HG02588 (cell line): ENCODE measurements around the gene SLC35F1.
"Not testable (repeated sequence)": the region's sequence is repeated elsewhere in the genome, so short reads cannot be mapped to it uniquely, and the experiment has no call there.

Experiments
- ATAC-seq: cut with Tn5 transposase; IDR thresholded peaks from one replicate; pipeline ENCODE4 v1.9.1; 2021; ENCODE audit warnings: mild to moderate bottlenecking, moderate library complexity; ENCODE audit not compliant: unreplicated experiment

SLC35F1 gene

DNA sequence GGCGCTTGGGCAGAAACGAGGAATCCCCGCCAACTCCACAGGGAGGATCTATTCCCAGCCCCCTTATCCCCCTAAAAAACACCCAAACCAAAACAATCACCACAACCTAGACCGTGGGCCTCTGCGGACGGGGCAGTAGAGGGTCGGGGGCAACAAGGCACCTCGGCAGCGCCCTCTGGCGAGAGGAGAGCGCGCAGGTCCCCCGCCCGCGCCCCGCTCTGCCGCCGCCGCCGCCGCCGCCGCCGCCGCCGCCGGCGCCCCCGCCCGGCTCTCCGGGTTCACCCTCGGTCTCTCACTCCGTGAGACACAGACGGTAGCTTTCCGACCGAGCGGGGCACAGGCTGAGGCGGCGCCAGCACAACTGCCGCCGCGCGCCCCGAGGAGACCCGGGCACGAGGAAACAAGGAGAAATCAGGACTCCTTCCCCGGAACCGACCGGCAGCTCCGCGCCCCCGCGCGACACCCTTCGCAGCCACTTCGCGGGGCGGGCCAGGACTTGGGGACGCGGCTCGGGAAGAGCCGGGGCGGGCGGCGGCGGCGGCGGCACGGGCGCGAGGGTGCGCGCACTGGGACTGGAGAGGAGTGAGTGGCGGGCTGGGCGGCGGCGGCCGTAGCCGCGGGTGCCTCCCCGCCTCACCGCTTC lies at the start of gene SLC35F1:
TSS of gene SLC35F1 (plus strand) at position 307 of the 643 bp plus-strand sequence.
- ATAC-seq: peak; percentile 56

DNA sequence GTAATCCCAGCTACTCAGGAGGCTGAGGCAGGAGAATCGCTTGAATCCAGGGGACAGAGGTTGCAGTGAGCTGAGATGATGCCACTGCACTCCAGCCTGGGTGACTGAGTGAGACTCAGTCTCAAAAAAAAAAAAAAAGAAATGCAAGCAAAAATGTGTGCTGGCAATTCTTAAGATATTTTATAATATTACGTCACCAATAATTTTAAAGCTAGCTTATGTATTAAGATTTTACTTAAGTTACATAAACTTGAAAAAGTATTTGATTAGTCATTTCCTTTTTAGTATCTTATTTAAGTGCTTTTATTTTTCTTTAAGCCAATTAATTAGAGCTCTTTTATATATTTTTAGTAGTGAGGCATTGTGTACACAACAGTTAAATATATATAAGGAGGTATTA lies 48.5 kb upstream of the SLC35F1 start:
- not testable (repeated sequence) for ATAC-seq

DNA sequence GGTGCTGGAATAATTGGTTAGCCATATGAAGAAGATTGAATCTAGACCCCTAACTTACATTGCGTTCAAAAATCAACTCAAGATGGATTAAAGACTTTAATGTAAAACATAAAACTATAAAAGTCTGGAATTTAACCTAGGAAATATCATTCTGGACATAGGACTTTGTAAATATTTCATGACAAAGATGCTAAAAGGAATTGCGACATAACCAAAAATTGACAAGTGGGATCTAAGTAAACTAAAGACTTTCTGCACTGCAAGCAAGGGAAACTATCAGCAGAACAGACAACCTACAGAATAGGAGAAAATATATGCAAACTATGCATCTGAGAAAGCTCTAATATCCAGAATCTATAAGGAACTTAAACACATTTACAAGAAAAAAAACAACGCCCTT lies 45.5 kb upstream of the SLC35F1 start:
- ATAC-seq: no peak

DNA sequence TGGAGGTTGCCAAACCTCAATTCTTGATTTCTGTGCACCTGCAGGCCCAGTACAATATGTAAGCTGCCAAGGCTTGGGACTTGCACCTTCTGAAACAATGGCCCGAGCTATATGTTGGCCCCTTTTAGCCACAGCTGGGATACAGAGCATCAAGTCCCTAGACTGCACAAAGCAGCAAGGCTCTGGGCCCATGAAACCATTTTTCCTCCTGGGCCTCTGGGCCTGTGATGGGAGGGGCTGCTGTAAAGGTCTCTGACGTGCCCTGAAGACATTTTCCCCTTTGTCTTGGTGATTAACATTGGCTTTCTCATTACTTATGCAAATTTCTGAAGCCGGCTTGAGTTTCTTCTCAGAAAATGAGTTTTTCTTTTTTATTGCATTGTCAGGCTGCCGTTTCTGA lies 40.5 kb upstream of the SLC35F1 start:
- no peak for ATAC-seq

DNA sequence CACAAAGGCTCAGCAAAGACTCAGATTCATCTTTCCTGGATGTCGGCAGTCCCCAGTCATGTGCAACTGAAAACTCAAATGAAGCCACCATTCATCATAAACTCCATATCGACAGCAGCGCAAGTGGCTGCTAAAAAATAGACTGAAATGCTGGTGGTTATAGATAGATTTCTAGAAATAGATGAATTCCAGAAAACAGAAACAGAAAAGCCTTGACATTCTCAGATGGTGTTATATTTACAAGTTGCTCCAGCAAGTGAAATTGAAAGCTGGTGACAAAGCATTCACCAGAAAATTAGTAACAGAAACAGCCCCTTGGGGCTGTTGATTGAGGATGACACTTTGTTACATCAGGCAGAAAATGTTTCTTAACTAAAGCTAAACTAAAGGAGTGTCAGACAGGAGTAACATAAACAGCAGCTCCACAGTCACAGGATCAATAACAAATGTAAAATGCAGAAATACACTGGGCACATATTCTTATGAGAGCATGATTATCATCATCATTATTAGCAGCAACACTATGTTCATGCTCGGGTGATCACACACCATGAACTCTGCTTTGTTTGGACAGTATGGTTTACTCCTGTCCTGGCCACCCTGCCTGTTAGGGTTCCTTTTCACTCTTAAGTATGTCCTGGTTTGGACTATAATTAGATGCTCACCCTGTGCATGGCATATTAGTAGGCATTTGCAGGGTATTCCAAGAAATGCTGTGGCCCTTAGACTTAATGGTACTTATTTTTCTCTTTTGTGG lies 36.4 kb upstream of the SLC35F1 start:
- ATAC-seq: peak; percentile 69

DNA sequence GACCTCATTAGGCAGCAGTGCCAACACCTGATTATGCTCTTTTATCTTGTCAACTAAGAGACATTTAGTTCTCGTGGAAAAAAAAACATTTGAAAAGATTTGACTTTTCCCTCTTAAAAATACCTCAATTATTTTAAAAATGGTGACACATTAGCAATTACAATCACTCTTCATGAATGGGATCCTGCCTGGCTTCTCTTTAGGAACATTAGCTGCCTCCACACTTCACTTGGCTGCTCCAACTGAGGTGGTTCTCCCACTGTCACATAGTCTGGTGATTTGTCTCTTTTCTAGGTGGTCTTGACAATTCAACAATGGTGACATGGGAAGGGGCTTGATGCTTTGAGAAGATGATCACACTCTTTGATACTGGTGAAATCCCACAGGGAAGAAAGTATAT lies 26.2 kb upstream of the SLC35F1 start:
- ATAC-seq: no peak

DNA sequence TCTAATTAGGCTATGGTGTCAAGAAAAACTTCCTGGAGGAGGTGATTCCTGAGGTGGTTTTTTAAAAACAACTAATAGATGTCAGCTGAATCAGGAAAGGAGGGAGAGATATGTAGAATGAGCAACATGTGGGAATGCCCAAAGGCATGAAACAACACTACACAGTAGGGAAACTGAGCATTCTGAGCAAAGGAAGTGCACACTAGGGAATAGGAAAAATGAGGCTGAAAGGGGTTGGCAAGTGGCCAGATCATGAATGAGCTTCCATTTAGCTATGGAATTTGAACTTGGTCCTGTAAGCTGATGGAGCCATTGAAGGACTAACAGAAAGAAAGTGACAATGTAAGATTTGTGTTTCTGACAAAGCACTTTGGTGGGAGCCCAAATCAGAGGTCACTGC lies 16.9 kb upstream of the SLC35F1 start:
- ATAC-seq: no peak

DNA sequence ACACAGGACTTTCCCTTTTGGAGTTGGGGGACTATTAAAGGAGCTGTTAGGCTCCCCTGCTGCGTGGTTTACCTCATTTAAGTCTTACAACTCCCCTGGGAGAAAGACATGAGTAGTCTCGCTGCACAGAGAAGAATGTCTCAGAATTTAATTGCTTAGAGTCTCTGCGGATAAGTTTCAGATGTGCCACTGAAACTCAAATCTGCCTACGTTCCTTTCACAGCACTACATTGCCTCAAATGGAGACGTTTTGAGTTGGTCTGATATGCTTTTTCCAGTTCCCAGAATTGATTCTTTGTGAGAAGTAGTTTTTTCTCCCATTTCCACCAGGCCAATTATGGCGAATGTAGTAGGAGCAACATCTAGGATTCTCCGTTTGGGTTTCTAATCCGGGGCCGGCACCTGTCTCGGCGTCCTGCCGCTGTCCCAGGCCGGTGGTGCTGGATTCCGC lies 532 bp upstream of the SLC35F1 start:
- peak; percentile 47 for ATAC-seq

DNA sequence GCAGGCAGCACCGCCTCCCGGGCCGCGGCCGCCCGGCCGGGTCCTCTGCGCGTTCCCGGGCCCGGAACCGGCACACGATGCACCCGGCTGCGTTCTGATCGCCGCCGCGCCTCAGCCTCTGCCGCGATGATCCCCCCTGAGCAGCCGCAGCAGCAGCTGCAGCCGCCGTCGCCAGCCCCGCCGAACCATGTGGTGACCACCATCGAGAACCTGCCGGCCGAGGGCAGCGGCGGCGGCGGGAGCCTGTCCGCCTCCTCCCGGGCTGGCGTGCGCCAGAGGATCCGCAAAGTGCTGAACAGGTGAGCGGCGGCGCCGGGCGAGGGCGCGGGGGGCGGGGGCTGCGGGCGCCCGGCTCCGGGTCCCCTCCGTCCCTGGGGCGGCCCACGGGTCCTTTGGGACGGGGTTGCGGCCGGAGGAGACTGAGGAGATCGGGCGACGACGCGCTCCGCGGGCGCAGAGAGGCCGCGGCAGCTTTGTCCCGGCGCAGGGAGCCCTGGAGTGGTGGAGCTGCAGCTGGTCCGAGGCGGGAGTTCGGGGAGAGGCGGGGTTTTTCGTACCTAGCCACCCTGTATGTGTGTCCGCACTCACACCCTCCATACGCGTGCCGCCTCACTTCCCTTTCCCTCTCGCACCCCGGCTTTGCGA lies 659 bp downstream of the SLC35F1 start:
- ATAC-seq: peak; percentile 13

DNA sequence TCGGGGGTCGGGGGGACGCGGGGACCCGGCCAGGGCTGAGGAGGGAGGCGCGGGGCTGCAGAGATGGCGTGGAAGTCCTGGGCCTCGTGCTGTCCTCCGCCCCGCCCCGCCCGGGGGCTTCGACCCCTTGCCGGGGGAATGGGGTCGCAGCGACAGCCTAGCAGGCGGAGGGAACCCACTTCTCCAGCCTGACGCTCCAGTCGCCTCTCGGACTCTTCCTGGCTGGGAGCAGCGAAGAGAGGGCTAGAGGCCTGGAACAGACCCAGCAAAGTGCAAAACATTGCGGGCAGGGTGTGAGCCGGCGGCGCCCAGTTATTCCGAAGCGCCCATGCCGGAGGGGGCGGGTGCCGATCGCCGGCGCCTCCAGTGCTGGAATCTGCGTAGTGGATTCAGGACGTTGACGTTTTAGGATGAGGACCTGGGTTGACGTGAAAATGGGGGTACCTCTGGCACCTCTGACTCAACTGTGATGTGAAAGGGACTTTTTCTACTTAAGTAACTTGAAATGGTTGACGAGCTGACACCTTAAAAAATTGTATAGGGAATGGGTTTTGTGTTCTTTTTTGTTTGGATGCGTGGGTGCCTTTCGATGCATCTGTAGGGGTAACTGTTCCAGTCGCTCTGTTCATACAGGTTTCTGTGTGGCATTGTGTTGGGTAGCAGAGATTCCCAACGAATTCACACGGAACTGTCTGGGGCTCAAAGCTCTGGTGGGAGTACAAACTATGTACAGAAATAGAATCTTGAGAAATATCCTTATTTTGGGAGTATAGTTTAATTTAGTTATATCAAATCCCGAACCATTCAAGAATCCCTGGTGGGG lies 1.4 kb downstream of the SLC35F1 start:
- no peak for ATAC-seq

DNA sequence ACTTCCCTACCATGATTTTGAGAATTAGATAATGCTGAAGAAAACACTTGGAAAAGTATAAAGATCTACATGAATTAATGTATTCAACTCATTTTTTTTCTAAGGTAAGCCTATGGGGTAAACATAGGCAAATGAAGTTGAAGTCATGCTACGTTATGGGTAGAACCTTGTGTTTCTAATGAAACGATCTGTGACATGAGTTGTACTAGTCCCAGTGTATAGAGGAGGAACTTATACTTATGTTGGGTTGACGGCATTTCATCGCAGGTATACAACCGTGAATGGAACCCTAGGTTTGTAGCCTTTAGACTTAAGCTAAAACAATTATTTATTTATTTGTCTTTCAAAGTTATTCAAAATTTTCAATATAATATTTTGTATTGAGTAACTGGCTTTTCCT lies 2.6 kb downstream of the SLC35F1 start:
- ATAC-seq: no peak

DNA sequence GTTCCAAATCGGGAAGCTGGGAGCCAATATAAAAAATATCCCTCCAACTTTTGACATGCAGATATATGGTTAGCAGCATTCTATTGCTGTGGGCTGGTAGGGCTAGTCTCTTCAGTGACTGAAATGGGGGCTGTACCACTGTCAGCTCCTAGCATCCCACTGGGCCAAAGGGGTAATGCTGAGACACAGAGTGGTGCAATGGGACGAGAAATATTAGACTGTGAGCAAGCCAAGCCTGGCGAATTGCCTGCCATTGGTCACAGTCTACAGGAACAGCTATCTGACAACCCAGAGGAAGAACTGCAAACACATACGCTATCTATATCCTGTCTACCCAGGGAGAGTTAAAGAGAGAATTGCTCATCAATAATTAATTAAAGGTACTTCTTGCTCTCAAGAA lies 3.5 kb downstream of the SLC35F1 start:
- ATAC-seq: no peak

DNA sequence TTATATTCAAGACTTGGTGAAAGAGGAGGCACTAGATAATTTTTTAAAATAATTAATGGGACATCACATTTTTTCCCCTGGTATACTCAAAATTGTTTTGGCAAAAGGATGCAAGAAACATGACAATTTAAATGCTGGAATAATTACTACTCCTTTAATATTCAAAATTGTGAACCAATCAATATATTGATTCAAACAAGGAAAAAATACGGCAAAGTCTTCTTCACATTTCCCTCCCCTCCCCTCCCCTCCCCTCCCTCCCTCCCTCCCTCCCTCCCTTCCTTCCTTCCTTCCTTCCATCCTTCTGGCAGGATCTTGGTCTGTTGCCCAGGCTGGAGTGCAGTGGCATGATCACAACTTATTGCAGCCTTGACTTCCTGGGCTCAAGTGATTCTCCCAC lies 4.1 kb downstream of the SLC35F1 start:
- no peak for ATAC-seq

DNA sequence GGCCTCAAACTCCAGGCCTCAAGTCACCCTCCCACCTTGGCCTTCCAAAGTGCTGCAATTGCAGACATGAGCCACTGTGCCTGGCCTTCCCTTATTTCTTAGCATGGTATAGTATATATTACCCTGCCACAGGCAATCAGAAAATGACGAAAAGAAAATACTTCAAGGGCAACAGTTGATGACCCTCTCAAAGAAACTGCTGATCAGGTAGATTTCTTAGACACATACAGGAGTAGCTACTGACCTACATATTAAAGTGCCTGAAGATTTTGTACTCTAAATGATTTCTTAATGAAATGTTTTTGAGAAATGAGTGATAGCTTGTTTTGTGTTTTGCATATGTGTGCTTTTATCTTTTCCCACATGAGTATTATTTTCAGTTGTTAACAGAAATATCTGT lies 4.6 kb downstream of the SLC35F1 start:
- no peak for ATAC-seq

DNA sequence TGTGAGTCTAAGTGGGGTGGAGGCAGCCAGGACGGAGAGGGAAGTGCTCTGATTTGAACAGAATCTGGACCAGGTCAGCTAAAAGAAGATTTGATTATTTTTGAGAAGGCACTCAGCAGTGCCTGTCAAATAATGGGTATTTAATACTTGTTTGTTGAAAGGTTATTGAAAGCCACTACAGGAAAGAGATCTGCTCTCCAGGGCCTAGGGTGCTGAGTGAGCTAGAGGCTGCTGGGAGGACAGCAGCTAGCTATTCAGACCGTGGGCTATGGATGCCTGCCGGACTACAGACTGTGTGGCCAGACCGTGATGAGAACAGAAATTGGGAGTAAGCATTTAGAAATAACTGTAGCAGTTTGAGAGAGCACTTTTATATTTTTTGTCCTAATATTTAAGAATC lies 8.8 kb downstream of the SLC35F1 start:
- ATAC-seq: no peak

DNA sequence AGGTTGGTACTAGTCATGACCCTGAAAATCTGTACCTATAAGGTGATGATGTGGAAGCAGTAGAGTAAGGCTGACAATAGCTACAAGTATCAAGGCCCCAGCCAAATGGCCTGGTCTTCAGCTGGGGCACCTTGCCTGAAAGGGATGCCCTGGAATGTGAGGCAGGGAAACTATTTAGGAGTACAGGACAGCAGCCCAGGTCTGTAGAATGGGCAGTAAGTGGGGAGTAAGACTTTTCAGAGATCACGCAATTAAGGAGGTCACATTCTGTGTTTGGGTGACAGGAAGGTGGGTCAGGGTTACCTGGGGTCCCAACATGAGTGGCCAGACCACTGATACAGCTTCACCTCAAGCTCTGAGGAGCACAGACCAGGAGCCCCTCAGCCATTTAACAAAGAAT lies 9.4 kb downstream of the SLC35F1 start:
- ATAC-seq: no peak

DNA sequence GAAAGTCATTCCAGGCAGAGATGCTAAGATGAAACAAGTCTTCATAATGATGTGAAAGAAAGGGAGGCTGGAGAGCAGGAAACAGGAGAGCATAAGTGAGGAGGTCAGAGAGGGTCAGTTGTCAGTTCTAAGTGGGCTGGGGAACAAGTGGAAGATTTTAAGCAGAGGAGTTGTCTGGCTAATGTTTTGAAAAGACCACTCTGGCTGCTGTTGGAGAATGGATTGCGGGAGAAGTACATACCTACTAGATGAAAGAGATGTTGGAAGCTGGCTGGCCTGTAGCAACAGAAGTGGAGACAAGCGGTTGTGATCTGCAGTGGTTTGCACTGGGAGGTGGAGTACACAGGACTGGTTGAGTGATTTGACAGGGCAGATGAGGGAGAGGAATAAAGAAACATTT lies 10.1 kb downstream of the SLC35F1 start:
- ATAC-seq: no peak

DNA sequence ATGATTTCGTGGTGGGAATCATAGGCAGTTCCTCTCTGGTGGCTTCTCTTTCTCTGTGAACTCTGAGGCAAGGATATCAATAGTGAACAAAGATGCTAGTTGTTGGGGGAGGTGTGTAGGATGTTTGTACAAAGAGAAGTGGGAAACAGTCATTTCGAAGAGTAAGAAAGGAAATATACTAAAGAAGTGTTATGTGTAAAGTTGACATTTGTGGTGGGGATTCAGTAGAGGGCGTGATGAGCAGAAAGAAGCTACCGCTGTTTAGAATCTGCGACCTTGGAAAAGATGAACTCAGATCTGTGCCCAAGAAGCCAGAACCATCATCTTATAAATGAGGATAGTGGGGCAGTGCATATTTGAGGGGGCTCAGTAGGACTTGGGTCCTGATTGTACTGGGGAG lies 11.4 kb downstream of the SLC35F1 start:
- ATAC-seq: no peak

DNA sequence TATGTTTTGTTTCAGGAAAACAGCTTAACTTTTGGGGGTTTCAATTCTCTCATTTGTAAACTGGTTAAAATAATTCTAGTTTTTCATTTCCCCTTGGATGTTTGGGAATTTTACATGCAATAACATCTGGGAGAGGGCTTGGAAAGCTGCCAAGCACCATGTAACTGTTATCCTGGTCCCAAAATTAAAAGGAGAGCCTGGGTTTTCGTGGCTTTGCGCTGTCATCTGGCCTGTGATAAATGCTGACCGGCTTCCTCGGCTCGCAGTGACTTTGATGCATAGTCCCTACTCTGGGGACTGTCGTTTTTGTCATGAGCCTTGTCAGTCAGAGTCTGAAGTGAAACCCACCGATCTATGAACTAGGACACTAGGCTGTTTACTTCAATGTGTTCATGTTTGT lies 12.2 kb downstream of the SLC35F1 start:
- no peak for ATAC-seq

DNA sequence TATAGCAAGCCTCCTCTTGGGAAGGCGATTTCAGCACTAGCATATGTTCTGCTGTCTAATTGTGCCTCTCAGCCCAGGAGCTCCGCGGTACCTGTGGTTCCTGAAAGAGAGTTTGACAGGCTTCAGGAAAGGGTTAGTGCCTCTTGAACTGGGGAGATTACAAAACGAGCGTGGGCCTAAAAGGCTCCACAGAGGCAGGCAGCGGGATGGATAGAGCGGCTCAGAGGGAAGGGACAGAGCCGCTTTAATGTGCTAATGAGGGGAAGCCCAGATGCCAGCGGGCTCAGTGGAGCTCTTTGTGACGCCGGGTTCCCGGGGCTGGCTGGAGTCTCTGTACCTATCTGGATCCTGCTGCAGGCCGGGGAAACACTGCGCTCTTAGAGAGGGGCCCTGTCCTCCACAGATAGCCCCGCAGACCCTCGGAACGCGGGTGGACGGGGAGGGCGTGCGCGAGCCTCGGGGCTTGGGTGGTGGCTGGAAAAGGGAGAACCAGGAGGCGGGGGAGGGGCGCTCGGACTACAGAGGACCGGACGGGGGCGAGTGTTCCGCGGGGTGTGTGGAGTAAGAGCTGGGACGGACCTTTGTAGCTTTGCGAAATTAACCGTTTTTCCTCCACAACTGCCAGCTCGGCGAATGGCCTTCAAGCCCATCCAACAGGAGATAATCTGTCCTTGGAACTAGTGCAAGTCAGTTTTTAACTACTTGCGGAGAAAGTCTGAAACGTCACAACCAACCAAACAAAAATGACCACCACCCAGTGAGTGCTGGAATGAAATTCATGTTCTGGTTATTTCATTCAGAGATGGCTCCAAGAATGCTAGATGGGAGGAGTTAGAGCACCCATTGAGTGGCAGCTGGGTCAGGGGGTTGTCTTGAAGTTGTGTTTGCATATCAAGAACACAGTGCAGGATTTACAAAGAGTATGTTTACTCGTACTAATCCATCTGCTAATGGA lies 13.0 kb downstream of the SLC35F1 start:
- no peak for ATAC-seq
